GM19324 (cell line): ENCODE results near the gene ACTBL2.
A peak's percentile ranks its signal among the peaks of the same experiment; 100 is the strongest.
"Not testable (repeated sequence)": the region's sequence is repeated elsewhere in the genome, so short reads cannot be mapped to it uniquely, and the experiment has no call there.

Source experiments
- ATAC-seq: cut with Tn5 transposase; IDR thresholded peaks from one replicate; pipeline ENCODE4 v1.9.1; 2021; ENCODE audit warnings: mild to moderate bottlenecking, moderate library complexity; ENCODE audit not compliant: unreplicated experiment, low FRiP score

Gene ACTBL2

DNA sequence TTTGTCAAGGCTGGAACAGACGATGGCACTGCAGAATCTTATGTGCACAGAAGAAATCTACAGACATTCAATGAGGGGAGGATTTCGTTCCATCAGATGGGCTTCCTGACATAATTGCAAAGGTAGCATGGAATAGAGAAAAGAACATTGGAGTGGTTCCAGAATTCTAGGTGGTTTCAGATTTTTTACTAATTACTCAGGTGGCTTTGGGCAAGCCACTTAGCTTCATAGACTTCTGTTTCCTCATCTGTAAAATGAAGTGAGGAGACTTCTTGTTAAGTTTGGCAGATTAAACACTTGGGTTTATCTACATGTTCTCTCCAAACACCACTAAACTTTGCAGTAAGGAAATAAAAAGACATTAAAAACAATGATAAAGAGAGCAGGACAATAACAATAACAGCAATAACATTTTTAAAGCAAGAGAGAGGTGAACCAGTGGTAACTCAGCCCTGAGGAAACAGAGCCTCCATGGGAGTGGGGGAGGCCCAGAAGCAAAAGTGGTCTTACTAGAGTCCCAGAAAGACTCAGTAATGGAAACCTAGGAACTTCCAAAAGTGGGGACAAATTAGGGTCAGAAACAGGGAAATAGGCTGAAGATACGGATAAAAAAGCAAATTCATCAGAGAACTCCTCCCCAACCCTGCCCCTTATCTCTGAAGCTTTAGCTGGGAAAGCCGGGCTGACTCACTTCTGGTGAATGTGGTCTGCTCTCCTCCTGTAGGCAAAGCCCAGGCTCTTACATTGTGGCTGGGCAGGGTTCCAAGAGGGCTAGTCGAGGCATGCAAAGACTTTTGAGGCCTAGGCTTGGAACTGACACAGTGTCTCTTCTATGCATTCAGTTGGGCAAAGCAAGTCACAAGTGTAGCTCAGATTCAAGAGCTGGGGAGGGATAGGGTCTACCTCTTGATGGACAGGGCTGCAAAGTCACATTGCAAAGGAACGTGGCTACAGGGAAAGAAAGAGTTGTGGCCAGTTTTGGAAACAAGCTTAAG, 11.8 kb upstream of the ACTBL2 start:
- peak; percentile 36 for ATAC-seq

DNA sequence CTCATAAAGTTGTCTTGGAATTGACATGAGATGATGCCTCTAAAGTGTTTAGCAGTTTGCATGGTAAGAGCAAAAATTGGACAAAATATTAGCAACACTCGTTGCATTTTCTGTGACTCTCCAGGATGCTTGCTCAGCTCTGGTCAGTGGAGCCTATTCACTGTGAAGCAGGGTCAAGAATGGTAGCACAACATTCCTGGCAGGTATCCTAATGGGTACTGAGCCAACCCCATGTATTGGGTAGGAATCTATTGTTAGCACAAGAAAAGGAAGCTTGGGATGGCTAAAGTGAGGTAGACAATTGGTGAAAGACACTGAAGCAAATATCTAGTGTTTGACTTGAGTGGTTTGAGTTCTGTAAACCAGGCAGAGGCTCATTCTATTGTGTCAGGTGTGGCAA, 10.4 kb upstream of the ACTBL2 start:
- no peak for ATAC-seq

GRCh38 chr5:57492632-57493031, 10.0 kb upstream of the ACTBL2 start:
- no peak for ATAC-seq

- ATAC-seq = no peak
Observed at GRCh38 chr5:57491369-57491965, 8.9 kb upstream of the ACTBL2 start.

DNA sequence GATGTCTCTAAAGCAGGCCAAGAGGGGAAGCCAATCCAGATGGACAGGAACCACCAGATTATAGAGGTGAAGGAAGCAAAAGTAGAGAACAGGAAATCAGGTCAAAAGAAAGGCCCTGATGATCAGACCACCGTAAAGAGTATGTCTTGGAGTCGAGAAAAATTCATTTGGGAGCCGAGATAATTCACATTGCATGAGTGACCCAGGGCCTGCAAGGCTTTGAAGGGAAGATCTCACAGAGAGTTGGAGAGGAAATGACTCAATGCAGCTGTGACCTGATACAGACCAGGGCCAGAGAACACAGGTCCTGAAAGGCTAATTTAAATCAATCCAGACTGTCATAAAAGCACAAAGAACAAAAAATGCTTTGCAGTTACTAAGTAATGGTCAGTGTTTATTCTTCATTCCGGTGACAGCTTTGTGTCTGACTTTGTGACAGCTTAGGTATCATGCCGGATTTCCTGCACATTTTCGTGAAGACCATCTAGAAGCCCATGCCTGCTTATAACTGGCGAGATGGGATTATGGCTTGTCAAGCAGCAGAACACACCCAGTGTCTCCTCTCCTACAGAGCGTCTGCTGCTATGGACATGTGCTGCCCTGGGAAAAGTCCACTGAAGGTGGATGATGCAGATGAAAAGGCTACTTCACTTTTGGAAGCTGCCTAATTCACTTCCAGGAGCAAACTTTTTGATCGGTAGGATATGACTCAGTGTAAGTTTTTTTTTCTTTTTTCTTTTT, 5.8 kb upstream of the ACTBL2 start:
- no peak for ATAC-seq

GRCh38 chr5:57486027-57486602, 3.5 kb upstream of the ACTBL2 start:
- ATAC-seq = no peak

DNA sequence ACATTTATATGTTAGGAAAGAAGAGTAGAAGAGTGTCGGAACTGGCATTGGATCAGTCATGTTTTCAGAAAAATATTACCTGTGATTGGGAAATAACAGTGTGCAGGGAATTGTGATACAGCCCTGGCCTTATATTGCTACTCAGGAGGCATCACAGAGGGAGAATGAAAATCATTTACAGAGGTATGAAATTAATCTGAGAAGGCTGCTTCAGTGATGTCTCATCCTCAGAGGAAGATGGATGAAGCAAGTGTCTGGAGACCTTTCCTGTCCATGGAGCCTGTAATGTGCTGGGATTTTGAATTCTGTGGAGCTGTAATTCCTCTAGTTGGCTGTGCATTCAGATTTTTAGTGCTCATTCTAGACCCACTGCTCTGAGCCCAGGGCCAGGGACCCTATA, 3.8 kb downstream of the ACTBL2 start:
- no peak for ATAC-seq

DNA sequence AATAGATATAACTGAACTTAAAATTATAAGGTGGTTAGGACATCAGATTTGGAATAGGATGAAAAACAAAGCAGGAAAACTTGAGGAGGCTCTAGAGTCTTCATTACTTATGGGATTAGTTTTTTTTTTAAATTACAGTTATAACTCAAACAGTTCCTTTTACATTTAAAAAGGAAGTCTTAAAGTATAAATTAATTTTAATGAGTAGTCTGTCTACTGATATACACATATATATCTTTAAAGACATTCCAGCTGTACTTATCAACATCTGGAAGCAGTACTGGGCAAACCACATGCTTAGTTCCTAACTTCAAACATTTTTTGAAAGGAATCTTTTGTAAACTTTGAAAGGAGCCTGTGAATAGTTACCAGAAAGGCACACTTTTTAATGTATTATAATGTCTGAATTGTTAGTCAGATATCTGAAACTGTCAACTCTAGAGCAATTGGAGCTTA, 6.0 kb downstream of the ACTBL2 start:
- ATAC-seq = no peak

DNA sequence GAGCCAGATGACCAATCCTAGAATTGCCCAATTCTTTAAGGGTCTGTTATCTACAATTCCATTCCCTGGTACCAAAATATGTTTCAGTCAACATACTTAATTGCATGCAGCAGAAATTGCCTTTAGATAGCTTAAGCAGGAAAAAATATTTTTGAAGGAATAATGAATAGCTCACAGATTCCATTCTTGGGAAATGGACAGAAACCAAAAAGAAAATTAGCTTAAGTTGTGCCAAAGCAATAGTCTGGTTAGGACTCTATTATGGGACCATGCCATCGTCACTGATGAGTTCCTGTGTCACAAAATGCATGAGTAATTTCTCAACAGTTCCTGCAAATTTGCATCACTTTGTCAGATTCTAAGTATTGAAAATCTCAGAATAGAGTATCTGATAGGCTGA, 12.3 kb downstream of the ACTBL2 start:
- no peak for ATAC-seq

- no peak for ATAC-seq
Observed at GRCh38 chr5:57468481-57469163, 14.0 kb downstream of the ACTBL2 start.

DNA sequence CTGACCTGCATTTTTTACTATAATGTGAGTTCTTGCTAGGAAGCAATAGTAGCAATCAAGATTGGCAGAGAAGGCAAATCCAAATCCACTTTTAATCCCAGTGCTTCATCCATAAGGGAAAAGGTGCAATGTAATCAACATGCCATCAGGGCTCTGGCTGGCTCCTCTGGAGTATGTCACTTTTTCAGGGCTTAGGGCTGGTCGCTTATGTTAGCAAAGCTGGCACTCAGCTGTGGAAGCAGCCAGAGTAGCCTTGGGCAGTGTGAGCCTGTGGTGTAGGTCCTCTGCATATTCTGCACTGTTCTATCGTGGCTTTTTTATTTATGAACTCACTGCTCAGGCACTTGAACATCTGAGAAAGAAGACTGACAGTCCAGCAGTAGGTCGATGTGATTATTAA, 16.1 kb downstream of the ACTBL2 start:
- no peak for ATAC-seq

DNA sequence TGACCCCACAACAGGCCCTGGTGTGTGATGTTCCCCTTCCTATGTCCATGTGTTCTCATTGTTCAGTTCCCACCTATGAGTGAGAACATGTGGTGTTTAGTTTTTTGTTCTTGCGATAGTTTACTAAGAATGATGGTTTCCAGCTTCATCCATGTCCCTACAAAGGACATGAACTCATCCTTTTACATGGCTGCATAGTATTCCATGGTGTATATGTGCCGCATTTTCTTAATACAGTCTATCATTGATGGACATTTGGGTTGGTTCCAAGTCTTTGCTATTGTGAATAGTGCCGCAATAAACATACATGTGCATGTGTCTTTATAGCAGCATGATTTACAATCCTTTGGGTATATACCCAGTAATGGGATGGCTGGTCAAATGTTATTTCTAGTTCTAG, 22.6 kb downstream of the ACTBL2 start:
- not testable (repeated sequence) for ATAC-seq

DNA sequence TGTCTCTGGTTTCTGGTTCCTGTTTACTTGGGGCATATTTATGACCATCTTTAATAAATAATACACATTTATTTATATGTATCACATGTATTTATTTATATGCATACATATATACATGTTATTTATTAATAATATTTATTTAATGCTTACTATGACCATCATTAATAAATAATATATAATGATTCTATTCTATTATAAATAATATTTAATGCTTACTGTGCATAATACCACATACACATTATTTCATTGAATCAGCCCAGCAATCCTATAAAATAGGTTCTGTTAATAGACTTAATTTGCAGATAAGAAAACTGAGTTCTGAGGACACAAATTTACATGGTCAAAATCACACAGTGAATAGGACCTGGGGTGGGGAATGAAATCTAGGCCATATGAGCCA, 24.2 kb downstream of the ACTBL2 start:
- no peak for ATAC-seq

DNA sequence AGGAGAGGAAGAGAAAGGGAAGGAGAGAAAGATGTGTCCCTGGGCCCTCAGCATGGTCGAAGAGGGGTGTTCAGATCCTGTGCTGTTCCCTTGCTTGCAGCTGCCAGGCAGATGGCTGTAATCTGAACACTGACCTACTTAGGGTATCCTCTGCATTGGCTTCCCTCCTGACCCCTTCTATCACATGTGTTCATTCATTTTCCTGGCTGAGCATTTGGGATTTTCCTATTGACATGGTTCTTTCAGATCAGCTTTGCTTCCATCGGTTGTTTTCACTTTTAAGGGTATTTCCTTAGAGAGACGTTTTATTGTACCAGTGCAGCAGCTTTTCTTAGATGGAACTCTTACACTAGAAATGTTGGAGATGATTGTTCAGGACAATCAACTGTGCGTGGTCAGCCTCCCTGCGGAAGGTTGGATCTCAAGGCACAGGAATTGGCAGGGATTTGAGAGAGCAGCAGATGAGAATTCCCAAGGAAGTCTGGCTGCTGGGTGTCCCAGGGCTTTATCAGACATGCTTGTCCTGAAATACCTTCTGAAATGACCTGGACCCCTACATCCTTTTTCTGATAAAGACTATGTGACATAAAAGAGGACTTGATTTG, 26.0 kb downstream of the ACTBL2 start:
- no peak for ATAC-seq

DNA sequence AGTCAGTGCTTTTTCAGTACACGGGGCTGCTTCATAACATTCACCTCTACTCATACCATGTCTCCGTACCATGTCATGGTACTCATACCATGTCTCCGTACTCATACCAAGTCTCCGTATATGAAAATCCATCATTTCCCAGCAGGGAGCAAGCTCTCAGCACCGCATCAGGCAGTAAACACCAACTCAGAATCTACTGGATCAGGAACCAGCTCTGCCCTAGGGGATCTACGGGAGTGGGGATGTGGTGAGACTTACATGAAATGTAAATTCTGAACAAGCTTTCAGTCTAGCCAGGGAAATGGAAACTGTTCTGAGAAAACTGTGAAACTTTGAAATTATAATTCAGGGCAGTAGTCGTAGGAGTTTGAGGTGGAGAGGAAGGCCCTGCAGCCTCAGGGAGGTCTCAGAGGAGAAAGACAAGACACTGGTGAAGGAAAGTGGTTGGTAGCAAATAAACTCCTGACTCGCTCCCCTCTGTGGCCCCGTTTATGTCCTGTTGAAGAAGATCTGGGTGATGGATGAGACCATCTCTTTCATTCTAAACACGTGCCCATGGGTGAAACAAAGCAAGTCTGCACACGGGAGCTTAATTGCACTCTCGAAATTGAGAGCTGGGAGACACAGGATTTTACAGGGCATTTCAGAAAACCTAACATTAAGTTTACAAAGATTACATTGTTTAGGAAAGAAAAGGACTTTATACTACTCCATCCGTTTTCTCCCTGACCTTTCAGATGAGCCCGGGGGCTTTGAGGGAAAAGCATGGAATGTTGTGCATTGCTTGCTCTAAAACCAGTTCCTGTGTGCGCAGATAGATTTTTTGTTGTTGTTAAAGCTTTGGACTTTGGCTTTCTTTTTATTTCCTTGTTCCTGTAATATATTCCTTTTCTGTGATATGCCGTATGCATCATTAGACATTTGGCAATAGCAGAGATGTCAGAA, 26.8 kb downstream of the ACTBL2 start:
- ATAC-seq = no peak

DNA sequence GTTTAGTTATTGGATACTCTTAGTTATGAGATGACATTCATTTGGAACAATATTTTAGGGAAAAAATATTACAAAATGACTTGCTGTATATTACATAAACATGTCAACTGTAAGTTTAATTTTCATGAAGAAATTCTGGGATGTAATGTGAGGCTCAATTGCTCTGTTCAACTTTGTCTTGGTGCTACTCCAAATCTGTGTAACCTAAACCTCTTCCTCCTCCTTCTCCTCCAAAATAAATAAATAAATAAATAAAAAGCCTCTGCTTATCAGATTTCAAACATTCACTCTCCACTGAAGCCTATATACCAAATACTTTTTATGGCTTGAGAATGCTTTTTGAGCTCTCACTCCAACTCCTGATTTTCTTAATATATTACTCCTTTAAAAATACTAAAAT, 27.7 kb downstream of the ACTBL2 start:
- no peak for ATAC-seq

DNA sequence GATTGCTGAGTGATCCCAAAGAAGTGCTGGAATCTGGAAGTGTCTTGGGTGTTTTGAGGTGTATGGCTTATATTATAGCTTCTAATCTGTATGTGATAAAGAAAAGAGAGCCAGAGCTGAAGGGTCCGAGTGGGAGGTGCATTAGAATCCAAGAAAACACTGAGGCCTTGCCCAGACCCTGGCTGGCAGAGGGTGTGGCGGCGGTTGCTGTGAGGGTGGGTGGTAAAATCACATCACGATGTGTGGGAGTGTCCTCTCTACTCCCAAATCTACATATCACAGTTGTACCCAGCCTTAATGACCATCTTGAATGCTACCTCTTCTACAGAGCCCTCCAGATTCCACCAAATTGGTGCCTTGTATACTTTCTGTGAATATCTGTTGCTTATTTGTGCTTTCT, 28.9 kb downstream of the ACTBL2 start:
- ATAC-seq = no peak

GRCh38 chr5:57452885-57453284, 29.7 kb downstream of the ACTBL2 start:
- ATAC-seq = no peak
